Dedifferentiated amniotic fluid mesenchymal stem cell (primary cell): Measurements from ENCODE around the gene CLEC6A.
"Not testable (repeated sequence)": the region's sequence is repeated elsewhere in the genome, so short reads cannot be mapped to it uniquely, and the experiment has no call there.

Experiments used
- DNase-seq: peaks from one replicate; pipeline ENCODE4 v3.0.0-alpha.2; 2016; ENCODE audit errors: extremely low spot score

CLEC6A gene

DNA sequence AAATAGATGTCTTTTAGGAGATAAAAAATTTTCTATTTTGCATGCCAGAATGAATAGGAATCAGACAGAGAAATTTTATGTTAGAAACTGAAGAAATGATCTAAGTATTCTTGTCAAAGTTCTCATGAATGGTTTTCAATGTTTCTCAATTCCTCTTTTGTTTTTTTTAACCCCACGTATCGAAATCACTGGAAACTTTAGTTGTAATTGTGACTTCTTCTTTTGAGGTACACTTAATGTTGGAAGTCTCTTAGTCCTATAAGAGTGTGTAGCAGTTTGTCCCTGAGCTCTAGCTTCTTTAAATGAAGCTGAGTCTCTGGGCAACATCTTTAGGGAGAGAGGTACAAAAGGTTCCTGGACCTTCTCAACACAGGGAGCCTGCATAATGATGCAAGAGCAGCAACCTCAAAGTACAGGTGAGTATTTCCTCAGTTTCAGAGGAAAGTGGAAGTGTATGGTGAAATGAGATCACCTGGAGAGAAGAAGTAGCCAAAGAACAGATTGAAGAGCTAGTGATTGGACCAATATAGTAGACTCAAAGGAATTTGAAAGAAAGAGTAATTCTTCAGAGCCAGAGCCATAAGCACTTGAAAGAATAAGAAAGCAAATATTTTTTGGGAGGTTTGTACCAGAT is at the start of gene CLEC6A:
TSS of gene CLEC6A (plus strand) at position 236 of the 634 bp plus-strand sequence. CDS start at position 386, 150 bp downstream.
- DNase-seq = no peak

DNA sequence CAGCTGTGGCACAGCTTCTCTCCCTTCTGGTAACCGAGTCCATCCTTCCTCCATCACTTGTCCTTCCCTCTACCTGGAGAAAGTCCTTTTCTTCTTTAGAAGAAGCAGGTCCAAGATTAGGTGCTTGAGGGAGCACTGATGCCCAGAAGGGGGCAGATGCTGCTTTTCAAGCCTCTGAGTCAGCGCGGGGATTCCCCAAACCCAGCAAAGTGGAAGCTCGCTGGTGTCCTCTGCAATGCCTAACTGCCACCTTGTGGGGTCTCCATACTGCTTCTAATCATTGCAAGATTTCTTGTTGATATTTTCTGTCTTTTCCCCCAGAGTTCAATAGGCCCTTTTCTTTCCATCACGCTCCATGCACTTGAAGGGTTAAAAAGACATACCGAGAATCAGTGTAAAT is 36.2 kb upstream of the CLEC6A start:
- DNase-seq = not testable (repeated sequence)

DNA sequence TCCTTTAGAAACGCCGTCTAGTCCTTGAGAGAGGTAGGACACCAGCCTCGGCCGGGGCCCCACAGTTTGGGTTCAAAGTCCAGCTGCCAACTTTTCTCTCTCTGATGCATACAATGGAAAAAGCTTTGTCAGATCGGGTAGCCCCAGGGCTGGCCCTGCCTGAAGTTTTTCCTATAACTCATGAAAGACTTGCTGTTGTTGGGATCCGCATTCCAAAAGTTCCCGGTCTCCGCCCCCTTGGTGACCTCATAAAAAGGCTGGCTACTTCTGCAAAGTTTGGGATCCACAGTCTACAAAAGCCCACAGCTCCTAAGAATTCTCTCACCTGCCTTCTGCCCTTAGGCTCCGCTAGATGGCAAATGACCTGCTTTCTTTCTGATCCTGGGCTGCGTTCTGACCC is 35.3 kb upstream of the CLEC6A start:
- no peak for DNase-seq

DNA sequence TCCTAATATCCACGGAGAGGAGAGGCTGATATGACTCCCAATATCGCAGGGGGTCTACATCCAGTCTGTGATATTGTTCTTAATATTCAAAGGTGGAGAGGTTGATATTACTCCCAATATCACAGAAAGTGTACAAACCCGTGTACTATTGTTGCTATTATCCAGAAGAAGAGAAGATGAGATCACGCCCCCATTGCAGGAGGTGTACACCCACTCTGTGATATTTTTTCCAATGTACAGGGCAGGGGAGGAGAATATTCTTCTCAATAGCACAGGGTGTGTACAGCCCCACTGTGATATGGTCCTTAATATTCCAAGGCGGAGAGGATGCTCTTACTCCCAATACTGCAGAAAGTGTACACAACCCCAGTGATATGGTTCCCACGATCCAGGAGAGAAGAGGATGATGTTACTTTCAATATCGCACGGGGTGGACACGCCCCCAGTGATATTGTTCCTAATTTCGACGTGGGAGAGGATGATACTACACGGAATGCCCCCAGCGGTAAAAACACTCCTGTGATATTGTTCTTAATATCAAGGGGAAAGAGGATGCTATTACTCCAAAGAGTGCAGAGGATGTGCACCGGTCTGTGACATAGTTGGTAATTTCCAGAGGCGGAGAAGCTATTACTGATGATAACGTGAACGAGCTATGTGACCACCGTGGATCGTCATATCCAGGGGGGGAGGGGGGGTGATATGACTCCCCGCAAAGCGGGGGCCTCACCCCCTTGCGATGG is 11.1 kb upstream of the CLEC6A start:
- not testable (repeated sequence) for DNase-seq

DNA sequence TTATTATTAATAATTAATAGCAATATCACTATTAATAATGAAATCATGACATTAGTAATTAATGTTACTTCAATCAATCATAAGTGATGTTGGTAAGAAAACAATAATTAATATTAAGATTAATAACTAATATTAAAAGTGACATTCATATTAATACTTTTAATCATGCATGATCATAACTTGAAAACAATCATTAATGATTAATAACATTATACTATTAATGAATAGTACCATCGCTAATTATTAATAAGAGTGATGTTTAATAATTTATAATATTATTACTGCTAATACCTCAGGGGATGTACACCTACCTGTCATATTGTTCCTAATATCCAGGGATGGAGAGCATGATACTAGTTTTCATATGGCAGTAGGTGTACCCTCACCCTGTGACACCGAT is 10.0 kb upstream of the CLEC6A start:
- no peak for DNase-seq

DNA sequence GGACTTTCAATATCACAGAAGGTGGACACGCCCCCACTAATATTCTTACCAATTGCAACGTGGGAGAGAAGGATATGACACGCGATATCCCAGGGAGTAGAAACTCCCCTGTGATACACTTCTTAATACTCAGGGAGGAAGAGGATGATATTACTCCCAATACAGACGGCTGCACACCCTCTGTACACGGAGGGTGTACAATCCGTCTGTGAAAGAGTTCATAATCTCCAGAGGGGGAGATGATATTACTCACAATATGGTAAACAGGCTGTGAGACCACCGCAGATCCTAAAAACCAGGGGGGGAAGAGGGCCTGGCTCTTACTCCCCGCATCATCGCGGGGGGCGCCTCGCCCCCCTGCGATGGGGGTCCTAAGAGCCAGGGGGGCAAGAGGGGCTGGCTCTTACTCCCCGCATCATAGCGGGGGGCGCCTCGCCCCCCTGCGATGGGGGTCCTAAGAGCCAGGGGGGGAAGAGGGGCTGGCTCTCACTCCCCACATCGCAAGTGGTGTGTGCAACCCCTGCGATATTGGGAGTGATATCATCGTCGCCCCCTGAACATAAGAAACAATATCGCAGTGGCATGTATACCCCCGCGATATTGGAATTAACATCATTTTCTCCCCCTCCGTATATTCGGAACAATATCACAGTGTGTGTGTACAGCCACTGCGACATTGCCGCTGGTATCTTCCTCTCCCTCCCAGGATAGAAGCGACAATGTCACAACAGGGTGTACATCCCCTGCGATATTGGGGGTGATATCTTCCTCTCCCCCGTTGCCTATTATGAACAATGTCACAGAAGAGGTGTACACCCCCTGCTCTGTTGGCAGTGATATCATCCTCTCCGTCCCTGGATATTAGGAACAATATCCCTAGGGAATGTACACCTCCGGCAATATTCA is 8.9 kb upstream of the CLEC6A start:
- DNase-seq = no peak

DNA sequence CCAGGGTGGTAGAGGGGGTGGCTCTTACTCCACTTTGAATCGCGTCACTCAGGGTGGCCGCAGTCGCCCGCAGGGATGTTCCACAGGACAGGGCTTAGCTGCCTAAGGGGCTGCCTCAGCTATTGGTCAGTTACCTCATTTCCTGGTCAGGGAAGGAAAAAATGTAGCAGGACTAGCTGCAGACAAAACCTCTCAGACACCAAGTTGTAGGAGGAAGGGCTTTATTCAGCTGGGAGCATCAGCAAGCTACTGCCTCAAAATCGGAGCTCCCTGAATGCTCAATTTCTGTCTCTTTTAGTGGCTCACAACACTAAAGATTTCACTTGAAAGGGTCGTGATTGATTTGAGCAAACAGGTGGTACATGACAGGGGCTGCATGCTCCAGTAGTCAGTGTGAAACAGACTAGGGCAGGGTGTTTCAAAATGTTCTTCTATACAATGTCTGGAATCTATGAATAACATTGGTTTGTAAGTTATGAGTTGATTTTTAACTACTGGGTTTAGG is 6.4 kb upstream of the CLEC6A start:
- DNase-seq = no peak

DNA sequence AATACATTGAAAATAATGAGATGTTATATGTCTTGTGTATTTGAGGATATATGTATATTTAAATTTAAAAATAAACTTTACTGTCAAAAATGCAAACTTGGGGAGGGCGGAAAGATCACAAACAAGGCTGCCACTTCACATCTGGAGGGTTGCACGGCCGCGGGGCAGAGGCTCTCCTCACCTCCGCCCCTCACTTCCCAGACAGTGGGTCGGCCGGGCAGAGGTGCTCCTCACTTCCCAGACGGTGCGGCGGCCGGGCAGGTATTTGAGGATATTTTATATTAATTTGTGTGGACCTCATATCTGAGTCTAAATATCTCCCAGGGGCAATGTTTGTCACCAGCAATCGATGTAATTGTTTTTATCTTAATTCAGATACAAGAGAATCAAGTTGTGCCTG is 3.7 kb upstream of the CLEC6A start:
- DNase-seq = no peak

DNA sequence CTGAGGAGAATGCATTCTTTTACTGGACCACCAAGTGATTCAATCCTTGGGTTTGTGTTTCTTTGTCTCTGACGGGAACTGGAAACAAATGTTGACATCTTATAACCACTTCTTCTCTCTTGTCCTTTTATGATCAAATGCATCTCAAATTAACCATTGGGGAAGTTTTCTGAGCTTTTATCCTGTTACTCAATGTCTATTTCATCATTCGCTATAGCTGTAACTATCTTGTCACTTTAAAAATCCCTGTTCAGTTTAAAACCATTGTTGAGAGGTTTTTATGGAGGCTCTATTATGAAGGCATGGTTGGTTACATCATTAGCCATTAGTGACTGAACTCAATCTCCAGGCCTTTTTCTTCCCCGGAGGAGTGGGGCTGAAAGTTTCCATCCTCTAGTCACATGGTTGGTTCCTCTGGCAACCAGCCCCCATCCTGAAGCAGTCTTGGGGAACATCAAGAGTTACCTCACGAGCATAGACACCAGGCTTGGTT is 2.7 kb upstream of the CLEC6A start:
- no peak for DNase-seq

DNA sequence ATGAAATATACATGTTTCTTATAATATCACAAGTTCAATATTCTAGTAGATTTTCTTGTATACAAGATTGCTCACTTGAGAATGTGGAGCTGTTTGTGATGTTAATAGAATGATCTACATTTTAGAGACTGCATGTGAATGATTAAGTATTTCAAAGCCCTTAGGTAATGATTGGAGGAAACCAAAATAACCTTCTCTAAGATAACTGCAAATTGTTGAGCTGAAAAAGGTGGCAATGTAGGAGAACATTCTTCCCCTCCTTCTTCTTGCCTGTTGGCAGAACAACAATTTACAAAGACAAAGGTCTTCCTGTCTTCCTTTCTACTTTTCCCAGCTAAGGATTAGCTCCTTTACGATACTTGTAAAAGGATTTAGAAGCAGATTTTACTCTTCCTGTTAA is 2.0 kb upstream of the CLEC6A start:
- DNase-seq = no peak

DNA sequence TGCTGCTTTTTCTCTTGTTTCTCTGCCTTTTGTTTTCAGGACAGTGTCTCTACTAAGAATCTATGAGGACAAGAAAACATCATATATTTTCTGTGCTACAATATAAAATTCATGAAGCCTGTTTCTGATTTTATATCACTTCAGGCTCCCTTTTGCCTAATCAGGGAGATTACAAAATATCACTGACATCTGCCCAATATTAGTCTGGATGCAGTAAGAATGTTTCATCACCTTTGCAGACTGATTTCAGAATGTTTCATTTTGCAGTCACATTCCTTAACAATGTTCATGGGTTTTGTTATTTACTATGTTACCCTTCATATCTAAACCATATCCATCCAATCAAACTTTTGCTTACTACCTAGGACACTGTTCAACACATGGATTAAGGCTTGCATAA is 491 bp upstream of the CLEC6A start:
- no peak for DNase-seq

DNA sequence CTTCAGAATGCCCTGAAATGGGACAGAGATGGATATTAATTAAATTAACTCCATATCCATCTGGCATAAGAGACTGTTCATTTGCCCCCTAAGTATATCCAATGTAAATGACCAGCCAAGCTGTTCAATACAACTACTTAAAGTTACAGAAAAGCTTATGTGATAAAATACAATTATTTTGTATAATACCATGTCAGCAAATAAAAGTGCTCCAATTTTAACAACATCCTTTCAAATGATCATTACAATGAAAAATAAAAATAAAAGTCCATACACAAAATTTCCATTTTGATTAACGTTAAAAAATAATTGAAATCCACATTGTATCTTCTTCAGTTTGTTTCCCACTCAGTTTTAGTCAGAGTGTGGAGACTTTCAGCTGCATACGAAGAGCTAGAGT is 5.7 kb downstream of the CLEC6A start:
- no peak for DNase-seq

DNA sequence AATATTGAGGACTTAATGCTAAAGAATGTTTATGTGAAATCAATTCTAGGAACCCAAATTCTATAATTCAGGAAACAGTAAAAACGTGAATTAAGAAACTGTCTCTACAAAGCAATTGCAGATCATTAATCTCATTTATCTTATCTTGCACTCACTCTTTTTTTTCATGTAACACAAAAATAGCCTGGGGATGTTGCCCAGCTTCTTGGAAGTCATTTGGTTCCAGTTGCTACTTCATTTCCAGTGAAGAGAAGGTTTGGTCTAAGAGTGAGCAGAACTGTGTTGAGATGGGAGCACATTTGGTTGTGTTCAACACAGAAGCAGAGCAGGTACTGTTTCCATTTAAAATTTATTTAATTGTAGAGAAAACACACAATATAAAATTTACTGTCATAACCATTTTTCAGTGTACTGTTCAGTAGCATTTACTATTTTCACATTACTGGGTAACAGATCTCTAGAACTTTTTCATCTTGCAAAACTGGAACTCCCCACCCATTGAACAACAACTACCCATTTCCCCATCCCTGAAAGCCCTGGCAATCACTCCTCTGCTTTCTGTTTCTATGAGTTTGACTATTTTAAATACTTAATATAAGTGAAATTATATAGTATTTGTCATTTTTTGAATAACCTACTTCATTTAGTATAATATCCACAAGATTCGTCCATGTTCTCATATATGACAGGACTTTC is 9.7 kb downstream of the CLEC6A start:
- no peak for DNase-seq

DNA sequence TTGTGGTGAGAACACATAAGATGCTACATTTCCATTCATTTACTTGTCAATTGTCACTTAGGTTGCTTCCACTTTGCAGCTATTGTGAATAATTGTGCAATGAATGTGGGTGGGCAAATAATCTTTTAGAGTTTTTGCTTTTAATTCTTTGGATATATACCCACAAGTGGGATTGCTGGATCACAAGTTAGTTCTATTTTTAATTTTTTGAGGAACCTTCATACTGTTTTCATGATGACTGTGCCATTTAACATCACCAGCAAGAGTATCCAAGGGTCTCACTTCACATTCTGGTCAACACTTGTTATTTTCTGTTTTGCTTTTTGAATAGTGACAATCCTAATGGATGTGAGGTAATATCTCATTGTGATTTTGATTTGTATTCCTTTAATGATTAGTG is 10.5 kb downstream of the CLEC6A start:
- DNase-seq = no peak

DNA sequence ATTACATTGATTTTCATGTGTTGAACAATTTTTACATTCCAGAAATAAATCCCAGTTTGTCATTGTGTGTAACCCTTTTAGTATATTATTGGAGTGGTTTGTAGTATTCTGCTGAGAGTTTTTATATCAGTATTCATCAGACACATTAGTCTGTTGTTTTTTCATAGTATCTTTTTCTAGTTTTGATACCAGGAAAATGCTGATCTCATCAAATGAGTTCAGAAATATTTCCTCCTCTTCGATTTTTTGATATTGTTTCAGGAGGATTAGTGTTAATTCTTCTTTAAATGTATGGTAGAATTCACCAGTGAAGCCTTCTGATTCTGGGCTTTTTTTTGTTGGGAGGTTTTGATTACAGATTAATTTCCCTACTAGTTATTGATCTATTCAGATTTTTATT is 15.3 kb downstream of the CLEC6A start:
- no peak for DNase-seq

DNA sequence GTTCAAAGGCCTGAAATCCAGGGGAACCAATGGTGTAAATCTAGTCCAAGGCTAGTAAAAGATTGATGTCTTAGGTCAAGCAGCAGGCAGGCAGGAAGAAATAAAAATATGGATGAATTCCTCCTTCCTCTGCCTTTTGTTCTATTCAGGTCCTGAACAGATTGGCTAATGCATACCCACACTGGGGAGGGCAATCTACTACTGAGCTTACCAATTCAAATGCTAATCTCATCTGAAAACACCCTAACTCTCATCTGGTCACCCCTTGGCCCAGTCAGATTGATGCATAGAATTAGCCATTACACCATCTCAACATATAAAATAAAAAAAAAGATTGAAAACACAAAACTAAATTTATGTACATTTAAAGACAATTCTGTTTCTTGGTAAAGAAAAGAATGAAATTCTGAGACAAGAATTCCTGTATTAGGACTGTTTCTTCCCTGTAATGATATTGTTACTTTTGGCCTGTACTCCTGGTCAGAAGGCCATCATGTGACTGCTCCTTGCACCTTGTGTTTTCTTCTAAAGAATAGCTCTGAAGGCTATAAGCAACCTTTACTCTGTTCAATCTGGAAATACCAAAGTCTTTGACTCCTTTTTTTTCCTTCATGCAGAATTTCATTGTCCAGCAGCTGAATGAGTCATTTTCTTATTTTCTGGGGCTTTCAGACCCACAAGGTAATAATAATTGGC is 19.9 kb downstream of the CLEC6A start:
- no peak for DNase-seq

DNA sequence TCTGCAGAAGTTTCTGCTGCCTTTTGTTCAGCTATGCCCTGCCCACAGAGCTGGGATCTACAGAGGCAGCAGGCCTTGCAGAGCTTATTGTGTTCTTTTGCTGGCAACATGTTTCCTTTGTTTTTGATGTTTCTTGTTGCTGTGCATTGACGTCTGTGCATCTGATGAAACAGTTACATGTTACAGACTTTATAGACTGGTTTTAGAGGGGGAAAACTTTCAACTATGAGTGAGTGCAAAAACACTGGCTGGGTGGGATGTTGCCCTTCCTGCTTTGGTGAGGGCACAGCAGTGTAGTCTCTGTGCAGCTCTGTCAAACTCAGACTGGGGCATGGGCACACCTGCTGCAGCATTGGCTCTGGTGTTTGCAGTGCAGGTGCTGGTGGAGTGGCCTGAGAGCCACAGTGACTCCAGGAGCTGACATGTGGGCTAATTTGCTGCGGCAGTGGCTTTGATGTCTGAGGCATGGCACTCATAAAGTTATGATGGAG is 26.9 kb downstream of the CLEC6A start:
- DNase-seq = no peak

DNA sequence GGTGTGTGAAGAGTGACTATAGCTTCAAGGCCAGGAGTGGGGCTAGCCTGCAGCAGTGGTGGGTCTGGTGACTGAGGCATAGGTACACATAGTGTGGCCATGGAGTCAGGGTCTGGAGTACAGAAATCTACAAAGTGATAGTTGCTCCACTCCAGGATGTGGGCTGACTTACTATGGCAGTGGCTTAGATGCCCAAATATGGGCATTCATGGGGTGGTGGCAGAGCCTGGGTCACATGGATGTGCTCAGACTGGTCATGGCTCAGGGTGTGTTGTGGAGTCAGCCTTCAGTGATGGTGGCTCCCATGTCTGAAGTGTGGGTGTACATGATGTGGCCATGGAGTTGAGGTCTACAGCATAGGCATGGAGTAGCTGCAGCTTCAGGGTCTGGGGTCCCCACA is 27.3 kb downstream of the CLEC6A start:
- DNase-seq = no peak

DNA sequence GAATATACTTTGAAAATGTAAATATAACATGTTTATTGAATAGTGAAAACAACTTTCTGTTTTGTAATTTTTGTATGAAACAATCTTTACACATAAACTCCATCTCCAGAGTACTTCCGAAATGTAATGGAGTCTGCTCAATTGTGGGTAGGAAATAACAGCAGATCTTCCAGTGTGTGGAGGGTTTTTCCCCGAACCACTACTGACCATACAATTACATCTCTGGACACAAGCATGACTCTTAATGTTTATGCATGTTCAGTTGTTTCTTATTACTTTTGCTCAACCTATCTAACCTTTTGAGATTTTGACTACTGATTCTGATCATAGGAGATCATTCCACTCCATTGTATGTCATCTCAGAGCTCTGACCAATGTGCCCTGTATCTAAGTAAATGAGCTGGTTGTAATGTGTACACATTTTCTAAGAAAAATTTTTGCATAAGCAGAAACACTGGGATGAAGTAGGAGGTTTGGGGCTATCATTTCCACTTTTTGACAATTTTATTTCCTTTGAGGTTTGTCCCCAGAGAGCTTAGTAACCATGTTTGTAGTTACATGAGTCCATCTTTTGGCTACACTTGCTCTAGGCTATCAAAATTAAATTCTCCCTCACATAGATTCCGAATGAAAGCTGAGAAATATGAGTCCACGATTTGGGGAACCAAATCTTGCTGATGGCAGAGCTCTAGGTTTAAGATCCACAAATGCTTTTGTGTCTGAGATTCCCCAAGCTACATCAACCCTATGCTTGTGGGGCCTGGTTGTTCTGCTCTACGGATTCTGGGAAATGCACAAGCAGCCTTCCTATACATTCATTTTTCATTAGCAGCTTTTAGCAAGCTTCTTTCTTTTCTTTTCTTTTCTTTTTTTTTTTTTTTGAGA is 36.1 kb downstream of the CLEC6A start:
- no peak for DNase-seq

DNA sequence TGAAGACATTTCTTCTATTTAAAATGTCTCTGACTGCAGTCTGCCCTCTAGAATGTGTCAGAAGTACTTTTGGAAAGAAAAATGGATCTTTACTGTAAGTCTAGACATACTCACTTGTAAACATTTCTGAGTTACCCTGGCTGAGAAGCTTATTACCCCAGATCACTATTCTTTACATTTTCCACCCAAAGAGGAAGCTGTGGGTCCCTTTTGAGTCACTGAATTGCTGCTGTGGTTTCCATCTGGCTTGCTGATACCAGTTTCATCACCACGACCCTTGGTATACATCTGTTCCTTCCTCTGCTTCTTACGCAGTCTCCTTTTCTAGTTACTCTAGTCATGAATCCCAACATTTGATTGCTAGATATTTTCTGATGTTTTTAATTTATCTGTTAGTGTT is 37.3 kb downstream of the CLEC6A start:
- no peak for DNase-seq
